GM18507 (cell line): ENCODE measurements around the gene PLCL1.

Source experiments
- DNase-seq: peaks from one replicate; pipeline ENCODE4 v3.0.0; 2011; ENCODE audit warnings: low read depth; ENCODE audit not compliant: insufficient read length; ENCODE audit errors: extremely low spot score
- FAIRE-seq: peaks from 2 replicates; lab custom pipeline; 2011; peaks lifted over from hg19 to GRCh38; lab: Jason Lieb, UNC

Gene PLCL1

DNA sequence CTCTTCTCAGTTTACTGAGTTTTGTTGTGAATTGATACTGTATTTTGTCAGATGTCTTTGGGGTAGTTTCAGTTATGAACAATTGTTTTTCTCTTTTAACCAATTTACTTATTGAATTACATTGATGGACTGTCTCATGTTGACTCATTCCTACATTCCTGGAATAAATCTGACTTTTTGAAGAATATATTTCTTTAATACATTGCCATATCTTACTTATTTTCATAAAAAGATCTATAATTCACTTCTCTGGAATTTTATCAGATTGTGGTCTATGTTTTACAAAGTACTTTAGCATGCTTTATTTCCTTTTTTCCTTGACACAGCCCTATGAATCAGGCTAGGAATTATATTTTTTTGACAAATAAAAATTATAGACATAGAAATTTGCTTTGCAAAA, 268.3 kb downstream of the PLCL1 start:
- FAIRE-seq, result peak; percentile 45
- DNase-seq, result no peak

DNA sequence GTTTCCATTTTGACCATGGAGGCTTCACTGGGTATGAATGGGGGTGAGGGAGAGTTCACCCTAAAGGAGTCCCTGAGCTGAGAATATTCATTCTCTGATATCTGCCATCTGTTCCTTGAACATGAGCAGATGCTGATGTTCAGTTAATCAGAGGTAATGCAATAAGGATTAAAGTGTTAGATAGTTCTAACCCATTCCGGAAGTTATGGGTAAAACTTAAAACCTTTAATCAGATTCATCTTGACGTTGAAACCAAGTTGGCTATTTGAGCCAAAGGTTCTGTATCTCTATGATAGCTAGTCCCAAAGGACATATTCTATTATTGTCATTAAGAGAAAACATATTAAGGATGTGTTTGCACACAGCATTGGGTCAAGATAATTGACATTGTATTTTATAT, 268.9 kb downstream of the PLCL1 start:
- FAIRE-seq (no peak), DNase-seq (no peak)

GRCh38 chr2:198077477-198077876, 273.1 kb downstream of the PLCL1 start:
- DNase-seq, result no peak
- FAIRE-seq, result no peak

DNA sequence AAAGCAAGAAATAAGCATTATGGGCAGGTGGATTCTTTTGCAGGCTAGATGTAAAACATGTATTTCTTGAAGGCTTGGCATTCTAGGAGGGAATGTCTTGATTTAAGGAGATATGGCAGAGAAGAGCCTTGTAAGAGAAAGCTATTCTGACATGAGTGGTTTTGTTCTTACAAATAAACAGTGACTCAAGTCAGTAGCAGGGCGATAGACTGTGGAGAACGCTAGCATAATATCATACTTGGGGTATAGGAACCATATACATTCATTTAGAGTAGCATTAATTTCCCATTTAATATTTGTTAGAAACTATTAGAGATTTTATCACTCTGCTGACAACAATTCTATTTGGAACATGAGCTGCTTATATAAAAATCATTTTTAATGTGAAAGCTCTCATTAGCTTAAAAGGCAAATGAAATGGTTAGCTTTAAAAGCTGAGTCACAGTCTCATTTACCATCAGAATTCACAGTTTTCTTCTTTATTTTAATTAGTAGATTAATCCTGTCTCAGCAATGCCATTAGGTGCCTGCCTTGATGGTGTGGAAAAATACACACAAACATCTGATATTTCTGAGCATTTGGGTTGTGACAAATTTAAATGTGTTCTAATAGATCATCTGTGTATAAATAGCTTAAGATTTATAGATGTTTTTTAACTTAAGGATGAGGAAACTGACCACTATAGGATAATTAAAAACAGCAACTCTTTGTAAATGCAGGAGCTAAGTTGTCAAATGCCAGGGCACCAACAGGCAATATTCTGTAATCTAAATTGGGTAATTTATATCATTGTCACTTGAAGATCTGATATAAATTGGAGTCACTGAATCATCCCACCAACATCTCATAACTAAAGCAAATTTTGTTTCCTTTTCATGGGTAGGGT, 276.7 kb downstream of the PLCL1 start:
- no peak for DNase-seq
- no peak for FAIRE-seq

DNA sequence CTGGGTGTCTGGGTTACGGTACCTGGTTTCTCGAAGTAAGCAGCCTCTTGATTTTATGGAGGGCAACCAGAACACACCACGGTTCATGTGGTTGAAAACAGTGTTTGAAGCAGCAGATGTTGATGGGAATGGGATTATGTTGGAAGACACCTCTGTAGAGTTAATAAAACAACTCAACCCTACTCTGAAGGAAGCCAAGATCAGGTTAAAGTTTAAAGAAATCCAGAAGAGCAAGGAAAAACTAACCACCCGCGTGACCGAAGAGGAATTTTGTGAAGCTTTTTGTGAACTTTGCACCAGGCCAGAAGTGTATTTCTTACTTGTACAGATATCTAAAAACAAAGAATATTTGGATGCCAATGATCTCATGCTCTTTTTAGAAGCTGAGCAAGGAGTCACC, 279.8 kb downstream of the PLCL1 start:
- FAIRE-seq (no peak), DNase-seq (no peak)

GRCh38 chr2:198096002-198096401, 291.6 kb downstream of the PLCL1 start:
- DNase-seq, result no peak
- no peak for FAIRE-seq

- FAIRE-seq, result no peak
These were observed 292.6 kb downstream of the PLCL1 start for GRCh38 chr2:198096965-198097364.

DNA sequence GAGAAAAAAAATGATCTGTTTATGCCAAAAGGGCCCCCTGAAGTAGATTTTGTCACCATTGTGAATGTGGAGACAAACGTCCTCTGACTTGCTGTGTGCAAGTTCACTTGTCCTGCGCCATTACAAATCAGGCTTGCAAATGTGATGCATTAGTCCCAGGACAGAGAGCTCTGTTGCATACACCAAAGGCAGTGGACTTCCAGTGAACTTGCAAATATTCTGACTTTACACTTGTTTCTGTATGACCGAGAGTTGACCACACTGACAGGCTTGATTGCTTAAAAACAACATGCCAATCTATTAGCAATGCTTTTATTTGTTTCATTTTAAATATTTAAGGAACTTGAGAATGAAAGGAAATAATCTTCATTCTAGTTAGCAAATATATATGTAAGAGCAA, 293.2 kb downstream of the PLCL1 start:
- FAIRE-seq, result no peak

More at GRCh38 chr2:198096965-198097364, 292.6 kb downstream of the PLCL1 start:
- no peak for DNase-seq

DNA sequence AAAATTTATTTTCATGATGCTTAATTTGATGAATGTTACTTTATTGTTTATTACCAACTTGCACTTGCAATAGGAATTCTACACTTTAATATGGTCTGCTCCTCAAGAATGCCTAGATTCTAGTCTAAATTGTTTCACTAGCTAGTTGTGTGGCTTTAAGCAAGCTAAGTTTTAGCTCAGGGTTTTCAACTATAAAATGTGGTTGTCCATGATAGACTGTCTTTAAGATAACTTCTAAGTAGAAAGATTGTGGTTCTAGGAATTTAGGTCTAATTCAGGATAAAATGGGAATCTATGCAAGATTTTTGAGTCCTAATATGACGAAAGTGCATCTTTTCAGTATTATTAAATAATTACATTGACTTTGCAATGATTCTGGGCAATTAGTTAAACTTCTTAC, 294.0 kb downstream of the PLCL1 start:
- FAIRE-seq, result no peak
- no peak for DNase-seq

More for the DNA sequence above, 293.2 kb downstream of the PLCL1 start:
- no peak for DNase-seq

DNA sequence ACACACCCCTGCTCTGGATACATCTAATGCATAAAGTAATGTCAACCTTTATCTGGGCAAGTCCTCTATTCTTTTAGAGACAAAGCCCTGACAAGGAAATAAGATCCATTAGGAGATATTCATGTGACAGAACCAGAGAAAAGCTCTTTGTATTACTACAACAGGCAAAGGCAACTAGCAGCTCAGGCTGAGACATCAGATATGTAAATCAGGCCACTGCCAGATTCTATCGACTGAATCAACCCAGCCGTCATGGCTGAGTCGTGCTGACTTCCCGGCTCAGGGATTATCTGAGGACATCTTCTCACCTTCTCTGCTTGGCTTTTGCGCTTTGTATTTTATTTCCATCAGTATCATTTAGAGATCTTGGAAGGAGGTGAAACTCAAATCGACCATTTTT, 294.5 kb downstream of the PLCL1 start:
- no peak for DNase-seq
- no peak for FAIRE-seq

- DNase-seq (no peak), FAIRE-seq (no peak)
These were observed 296.0 kb downstream of the PLCL1 start for GRCh38 chr2:198100346-198100745.

DNA sequence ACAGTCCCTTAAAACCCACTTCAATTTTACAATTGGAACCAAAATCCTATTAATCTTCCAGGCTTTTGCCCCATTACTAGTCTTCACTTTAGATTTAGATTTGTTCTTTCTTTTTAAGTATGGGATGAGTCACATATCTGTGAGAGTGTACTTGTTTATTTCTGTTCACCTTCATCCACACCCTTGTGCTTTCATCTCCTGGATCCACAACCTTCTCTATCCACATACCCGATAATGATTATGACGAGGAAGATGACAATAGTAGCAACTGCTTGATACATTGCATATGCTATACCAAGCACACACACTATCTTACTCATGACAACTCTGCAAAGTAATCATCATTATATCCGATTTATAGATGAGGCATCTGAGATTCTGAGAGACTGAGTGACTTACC, 297.3 kb downstream of the PLCL1 start:
- no peak for FAIRE-seq

GRCh38 chr2:198102120-198102519, 297.7 kb downstream of the PLCL1 start:
- DNase-seq (no peak), FAIRE-seq (no peak)

More for the DNA sequence above, 297.3 kb downstream of the PLCL1 start:
- DNase-seq, result no peak

- no peak for FAIRE-seq
- DNase-seq, result no peak
These were observed 298.5 kb downstream of the PLCL1 start for GRCh38 chr2:198102856-198103255.

DNA sequence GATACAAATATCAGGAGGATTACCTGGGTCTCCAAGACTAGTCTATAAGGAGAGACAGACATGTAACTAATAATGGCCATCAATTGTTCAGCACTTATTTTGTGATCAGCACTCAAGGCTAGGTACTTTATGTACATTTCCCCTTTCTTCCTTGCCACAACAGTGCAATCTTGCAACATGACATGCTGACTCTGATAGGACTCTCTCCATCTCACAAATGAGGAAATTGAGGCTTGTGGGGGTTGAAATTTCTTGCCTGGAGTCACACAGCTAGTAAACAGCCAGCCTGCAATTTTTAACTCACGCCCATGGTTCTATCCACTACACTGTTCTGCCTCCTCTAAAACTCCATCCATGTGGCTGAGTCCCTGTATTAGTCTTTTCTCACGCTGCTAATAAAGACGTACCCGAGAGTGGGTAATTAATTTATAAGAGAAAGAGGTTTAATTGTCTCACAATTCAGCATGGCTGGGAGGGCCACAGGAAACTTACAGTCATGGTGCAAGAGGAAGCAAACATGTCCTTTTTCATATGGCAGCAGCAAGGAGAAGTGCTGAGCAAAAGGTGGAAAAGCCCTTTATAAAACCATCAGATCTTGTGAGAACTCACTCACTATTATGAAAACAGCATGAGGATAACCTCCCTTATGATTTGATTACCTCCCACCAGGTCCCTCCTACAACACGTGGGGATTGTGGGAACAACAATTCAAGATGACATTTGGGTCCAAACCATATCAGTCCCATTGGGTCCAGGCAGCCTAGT, 302.4 kb downstream of the PLCL1 start:
- no peak for DNase-seq
- FAIRE-seq, result no peak

DNA sequence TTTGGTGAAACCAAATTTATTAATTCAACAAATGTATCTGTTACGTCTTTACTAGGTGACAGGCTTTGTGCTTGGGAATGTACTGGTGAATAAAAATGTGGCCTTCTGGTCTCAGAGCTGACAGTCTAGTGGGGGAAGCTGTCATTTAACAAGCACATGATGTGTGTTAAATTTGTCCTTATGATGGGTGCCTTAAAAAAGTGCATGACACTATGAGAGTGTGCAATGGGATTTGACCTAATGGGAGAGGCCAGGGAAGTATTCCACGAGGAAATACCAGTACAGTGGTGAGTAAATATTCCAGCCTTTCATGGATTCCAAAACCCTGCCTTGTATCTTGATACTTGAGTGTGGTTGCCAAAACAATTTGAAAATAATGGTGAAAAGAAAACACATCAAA, 308.9 kb downstream of the PLCL1 start:
- no peak for DNase-seq
- FAIRE-seq, result no peak

GRCh38 chr2:198114064-198114463, 309.7 kb downstream of the PLCL1 start:
- no peak for FAIRE-seq
- no peak for DNase-seq

DNA sequence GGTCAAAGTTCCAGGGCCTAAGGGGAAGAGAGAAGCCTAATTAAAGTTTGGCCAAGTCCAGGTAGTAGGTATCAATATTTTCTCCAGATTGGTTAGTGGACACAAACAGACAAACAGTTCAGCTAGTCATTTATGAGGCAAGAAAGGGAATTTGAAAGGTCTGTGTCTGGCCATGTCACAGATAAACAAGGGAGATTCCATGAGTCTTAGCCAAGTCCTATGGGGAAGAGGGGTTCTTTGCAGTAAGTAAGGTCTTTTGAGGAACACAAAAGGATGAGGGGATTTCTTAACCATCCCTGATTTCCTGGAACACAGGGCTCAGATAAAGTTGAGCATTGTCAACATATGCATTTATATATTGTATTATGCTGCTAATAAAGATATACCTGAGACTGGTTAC, 310.8 kb downstream of the PLCL1 start:
- FAIRE-seq (no peak), DNase-seq (no peak)

DNA sequence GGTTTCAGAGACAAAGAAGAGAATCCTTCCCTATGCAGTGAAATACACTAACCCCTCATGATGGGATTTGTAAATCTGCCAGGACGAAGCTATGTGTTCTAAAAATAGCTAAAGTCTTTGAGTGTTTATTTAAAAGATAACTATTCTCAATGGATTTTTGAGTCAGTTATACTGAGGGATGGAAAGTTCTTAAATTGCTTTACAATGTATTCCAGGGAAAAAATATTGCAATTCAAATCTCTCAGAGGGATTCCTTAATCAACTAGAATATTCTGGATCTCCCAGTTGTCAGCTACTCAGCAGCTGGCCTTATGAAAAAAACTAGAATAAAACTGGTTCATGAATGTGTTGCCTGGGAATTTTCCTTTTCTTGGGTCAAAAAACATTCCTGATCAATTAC, 312.4 kb downstream of the PLCL1 start:
- DNase-seq (no peak), FAIRE-seq (no peak)

- DNase-seq (no peak), FAIRE-seq (no peak)
These were observed 313.1 kb downstream of the PLCL1 start for GRCh38 chr2:198117406-198118041.
